Effector memory CD4-positive, alpha-beta T cell (primary cell): ENCODE measurements around the gene RIMKLA.

Experiments
- DNase-seq, 3 donors: peaks; one replicate each; pipeline ENCODE4 v3.0.0-alpha.2; 2020
- H3K27ac ChIP-seq: 2 replicates; pipeline ENCODE4 v1.7.0; 2013; ENCODE audit warnings: mild to moderate bottlenecking, low read length, moderate library complexity; ENCODE audit not compliant: insufficient read depth, poor library complexity, severe bottlenecking
- H3K27me3 ChIP-seq: replicated peaks from 2 replicates; pipeline ENCODE4 v1.7.0; 2013; ENCODE audit warnings: mild to moderate bottlenecking, low read length; ENCODE audit not compliant: insufficient read depth, control insufficient read depth, poor library complexity, severe bottlenecking
- H3K36me3 ChIP-seq: 2 replicates; pipeline ENCODE4 v1.7.0; 2013; ENCODE audit warnings: mild to moderate bottlenecking, low read length, moderate library complexity; ENCODE audit not compliant: control insufficient read depth, insufficient read depth
- H3K4me1 ChIP-seq: 2 replicates; pipeline ENCODE4 v1.7.0; 2013; ENCODE audit warnings: low read length, mild to moderate bottlenecking; ENCODE audit not compliant: control insufficient read depth, insufficient read depth, poor library complexity, severe bottlenecking
- H3K4me3 ChIP-seq: 2 replicates; pipeline ENCODE4 v1.7.0; 2013; ENCODE audit warnings: low read length, low read depth, mild to moderate bottlenecking; ENCODE audit not compliant: insufficient read depth, poor library complexity, severe bottlenecking
- H3K9me3 ChIP-seq: 2 replicates; pipeline ENCODE4 v1.7.0; 2013; ENCODE audit warnings: mild to moderate bottlenecking, low read length, moderate library complexity; ENCODE audit not compliant: control insufficient read depth

Gene RIMKLA

DNA sequence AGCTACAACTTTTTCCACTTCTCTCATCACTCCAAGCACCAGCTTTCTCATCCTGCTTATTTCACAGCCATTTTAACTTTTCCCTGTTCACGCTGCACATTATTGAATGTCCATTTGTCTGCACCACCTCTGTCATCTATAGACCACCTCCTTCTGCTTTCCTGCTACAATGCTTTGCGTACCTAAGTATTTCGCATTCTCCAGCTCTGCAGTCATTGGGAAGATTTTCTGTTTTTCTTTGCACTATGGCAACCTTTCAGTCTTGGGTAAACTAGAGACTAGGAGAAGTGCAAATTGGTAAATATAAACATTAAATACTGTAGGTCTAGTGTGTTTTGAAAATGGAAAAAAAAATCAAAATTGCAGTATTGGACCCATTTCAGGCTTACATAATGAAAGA is 83.3 kb downstream of the RIMKLA start:
- no peak for DNase-seq
- H3K27ac ChIP-seq = peak overlapping the region; percentile 83
- H3K36me3 ChIP-seq = peaks cover 20% of the 10 kb centered on the region
- peak overlapping the region; percentile 50 for H3K4me3 ChIP-seq
- no peaks in the 10 kb centered on the region for H3K9me3 ChIP-seq
- peaks cover 4% of the 10 kb centered on the region for H3K4me1 ChIP-seq
- no peaks in the 10 kb centered on the region for H3K27me3 ChIP-seq

GRCh38 chr1:42466030-42466429 is 85.4 kb downstream of the RIMKLA start:
- no peak overlapping the region for H3K4me3 ChIP-seq
- peaks cover under 1% of the 10 kb centered on the region for H3K36me3 ChIP-seq
- no peak overlapping the region for H3K27ac ChIP-seq
- no peak for DNase-seq
- no peaks in the 10 kb centered on the region for H3K9me3 ChIP-seq
- H3K4me1 ChIP-seq = peaks cover 4% of the 10 kb centered on the region
- no peaks in the 10 kb centered on the region for H3K27me3 ChIP-seq

DNA sequence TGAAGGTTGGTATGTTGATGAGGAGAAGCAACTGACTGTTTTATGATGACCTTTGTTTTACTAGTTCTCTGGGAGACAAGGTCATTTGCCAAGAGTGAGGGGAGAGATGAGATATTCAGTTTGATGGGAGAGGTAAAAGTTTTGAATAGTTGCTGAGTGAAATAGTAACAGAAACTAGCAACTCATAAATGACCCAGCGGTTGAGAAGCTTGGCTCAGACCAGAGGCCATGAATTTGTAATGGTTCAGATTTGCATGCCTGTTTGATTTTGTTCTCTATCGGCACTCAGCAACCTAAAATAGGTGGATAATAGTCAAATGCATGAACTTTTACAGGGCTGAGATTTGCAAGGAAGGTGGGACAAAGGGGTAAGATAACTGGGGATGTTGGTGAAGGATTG is 89.1 kb downstream of the RIMKLA start:
- Histone ChIP-seq H3K4me3 (no peak overlapping the region), H3K4me1 (no peaks in the 10 kb centered on the region), H3K27me3 (no peaks in the 10 kb centered on the region), H3K27ac (no peak overlapping the region), H3K9me3 (no peaks in the 10 kb centered on the region), H3K36me3 (no peaks in the 10 kb centered on the region)
- DNase-seq = no peak
